Thyroid gland (tissue), 4 donors: Measurements from ENCODE around the gene EXOC4.

ENCODE experiments used
- CTCF ChIP-seq, 6 experiments: fragments of 200-600 bp in 3 of 6; fragments of 450-650 bp in 3 of 6; sonication (generic) in 3 of 6; IDR thresholded peaks; one replicate each; pipeline ENCODE4 v1.5.1; 2016 to 2019; ENCODE audit warnings: antibody characterized with exemption in 6 of 6, mild to moderate bottlenecking in 2 of 6, inconsistent platforms in 1 of 6, moderate library complexity in 1 of 6
- POLR2A ChIP-seq, 2 donors: fragments of 450-650 bp; IDR thresholded peaks; one replicate each; pipeline ENCODE4 v1.6.1; 2017; ENCODE audit warnings: antibody characterized with exemption in 2 of 2, mild to moderate bottlenecking in 2 of 2, moderate library complexity in 1 of 2

- TF ChIP-seq CTCF (IDR thresholded peaks at IDR 0.05) (no peak), POLR2A (IDR thresholded peaks at IDR 0.05) (no peak)
Measured at GRCh38 chr7:133433165-133433812, 180.4 kb downstream of the EXOC4 start.
